ENCODE data around the gene TAS1R1.
A peak's percentile ranks its signal among the peaks of the same experiment; 100 is the strongest.
"Not testable (repeated sequence)": the region's sequence is repeated elsewhere in the genome, so short reads cannot be mapped to it uniquely, and the experiment has no call there.

TAS1R1 gene

GRCh38 chr1:6596886-6597776 is 42.0 kb downstream of the TAS1R1 start:
- Histone ChIP-seq H3K36me3 (ENCODE audit: low read length) (no peaks in the 10 kb centered on the region), H3F3A (ENCODE audit: insufficient read depth) (no peaks in the 10 kb centered on the region), H3K27me3 (ENCODE audit: low read length) (no peaks in the 10 kb centered on the region), H3K9me2 (replicated peaks; ENCODE audit: insufficient read depth, low read length) (no peaks in the 10 kb centered on the region), H2AFZ (ENCODE audit: low read depth, low read length, severe bottlenecking) (no peak overlapping the region), H3K79me2 (ENCODE audit: insufficient read depth, low read length) (no peaks in the 10 kb centered on the region), H3K27ac (ENCODE audit: low read depth, low read length) (no peak overlapping the region), H3K9ac (ENCODE audit: low read length) (no peak overlapping the region), H3K9me3 (ENCODE audit: insufficient read depth, low read length) (no peaks in the 10 kb centered on the region), H3K4me2 (ENCODE audit: low read depth, low read length, poor library complexity, severe bottlenecking) (no peak overlapping the region), H3K4me3 (ENCODE audit: insufficient read depth, low read length, poor library complexity, severe bottlenecking) (no peak overlapping the region), H4K20me1 (ENCODE audit: low read depth, low read length) (no peaks in the 10 kb centered on the region)
- TF ChIP-seq, protein P1, sequence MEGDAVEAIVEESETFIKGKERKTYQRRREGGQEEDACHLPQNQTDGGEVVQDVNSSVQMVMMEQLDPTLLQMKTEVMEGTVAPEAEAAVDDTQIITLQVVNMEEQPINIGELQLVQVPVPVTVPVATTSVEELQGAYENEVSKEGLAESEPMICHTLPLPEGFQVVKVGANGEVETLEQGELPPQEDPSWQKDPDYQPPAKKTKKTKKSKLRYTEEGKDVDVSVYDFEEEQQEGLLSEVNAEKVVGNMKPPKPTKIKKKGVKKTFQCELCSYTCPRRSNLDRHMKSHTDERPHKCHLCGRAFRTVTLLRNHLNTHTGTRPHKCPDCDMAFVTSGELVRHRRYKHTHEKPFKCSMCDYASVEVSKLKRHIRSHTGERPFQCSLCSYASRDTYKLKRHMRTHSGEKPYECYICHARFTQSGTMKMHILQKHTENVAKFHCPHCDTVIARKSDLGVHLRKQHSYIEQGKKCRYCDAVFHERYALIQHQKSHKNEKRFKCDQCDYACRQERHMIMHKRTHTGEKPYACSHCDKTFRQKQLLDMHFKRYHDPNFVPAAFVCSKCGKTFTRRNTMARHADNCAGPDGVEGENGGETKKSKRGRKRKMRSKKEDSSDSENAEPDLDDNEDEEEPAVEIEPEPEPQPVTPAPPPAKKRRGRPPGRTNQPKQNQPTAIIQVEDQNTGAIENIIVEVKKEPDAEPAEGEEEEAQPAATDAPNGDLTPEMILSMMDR (IDR thresholded peaks at IDR 0.05; ENCODE audit: insufficient read depth, low read length, poor library complexity, severe bottlenecking), result no peak
- no peak for TF ChIP-seq EZH2phosphoT487 (conservative IDR thresholded peaks at IDR 0.05; ENCODE audit: low read length)

- TF ChIP-seq, protein P1 (IDR thresholded peaks at IDR 0.05; ENCODE audit: insufficient read depth, low read length, poor library complexity, severe bottlenecking), result no peak
- no peak for TF ChIP-seq EZH2phosphoT487 (conservative IDR thresholded peaks at IDR 0.05; ENCODE audit: low read length)
- H3K27me3 ChIP-seq (ENCODE audit: low read length), result no peaks in the 10 kb centered on the region
- H3K27ac ChIP-seq (ENCODE audit: low read depth, low read length), result no peak overlapping the region
- no peaks in the 10 kb centered on the region for H4K20me1 ChIP-seq (ENCODE audit: low read depth, low read length)
- H3K9ac ChIP-seq (ENCODE audit: low read length), result no peak overlapping the region
- no peaks in the 10 kb centered on the region for H3K36me3 ChIP-seq (ENCODE audit: low read length)
- no peaks in the 10 kb centered on the region for H3F3A ChIP-seq (ENCODE audit: insufficient read depth)
- H3K9me3 ChIP-seq (ENCODE audit: insufficient read depth, low read length), result no peaks in the 10 kb centered on the region
- H3K4me2 ChIP-seq (ENCODE audit: low read depth, low read length, poor library complexity, severe bottlenecking), result no peak overlapping the region
- H3K79me2 ChIP-seq (ENCODE audit: insufficient read depth, low read length), result no peaks in the 10 kb centered on the region
- no peaks in the 10 kb centered on the region for H3K9me2 ChIP-seq (replicated peaks; ENCODE audit: insufficient read depth, low read length)
- no peak overlapping the region for H3K4me3 ChIP-seq (ENCODE audit: insufficient read depth, low read length, poor library complexity, severe bottlenecking)
- H2AFZ ChIP-seq (ENCODE audit: low read depth, low read length, severe bottlenecking), result no peak overlapping the region
Observed at GRCh38 chr1:6597777-6598131, 42.6 kb downstream of the TAS1R1 start.

GRCh38 chr1:6599141-6599975 is 44.3 kb downstream of the TAS1R1 start:
- H3K79me2 ChIP-seq (ENCODE audit: insufficient read depth, low read length), result no peaks in the 10 kb centered on the region
- H3K27me3 ChIP-seq (ENCODE audit: low read length), result no peaks in the 10 kb centered on the region
- peak overlapping the region; percentile 80 for H3K4me2 ChIP-seq (ENCODE audit: low read depth, low read length, poor library complexity, severe bottlenecking)
- no peak overlapping the region; the same call in 1 of the 2 replicates for H3K9ac ChIP-seq (ENCODE audit: low read length)
- peaks cover 10% of the 10 kb centered on the region; the same call in 1 of the 2 replicates for H3F3A ChIP-seq (ENCODE audit: insufficient read depth)
- H3K27ac ChIP-seq (ENCODE audit: low read depth, low read length), result no peak overlapping the region
- no peaks in the 10 kb centered on the region for H3K9me3 ChIP-seq (ENCODE audit: insufficient read depth, low read length)
- no peak overlapping the region for H3K4me3 ChIP-seq (ENCODE audit: insufficient read depth, low read length, poor library complexity, severe bottlenecking)
- H3K36me3 ChIP-seq (ENCODE audit: low read length), result no peaks in the 10 kb centered on the region
- H2AFZ ChIP-seq (ENCODE audit: low read depth, low read length, severe bottlenecking), result no peak overlapping the region
- H4K20me1 ChIP-seq (ENCODE audit: low read depth, low read length), result no peaks in the 10 kb centered on the region
- H3K9me2 ChIP-seq (replicated peaks; ENCODE audit: insufficient read depth, low read length), result no peaks in the 10 kb centered on the region
- no peak for TF ChIP-seq EZH2phosphoT487 (conservative IDR thresholded peaks at IDR 0.05; ENCODE audit: low read length)
- TF ChIP-seq, protein P1 (IDR thresholded peaks at IDR 0.05; ENCODE audit: insufficient read depth, low read length, poor library complexity, severe bottlenecking), result no peak

DNA sequence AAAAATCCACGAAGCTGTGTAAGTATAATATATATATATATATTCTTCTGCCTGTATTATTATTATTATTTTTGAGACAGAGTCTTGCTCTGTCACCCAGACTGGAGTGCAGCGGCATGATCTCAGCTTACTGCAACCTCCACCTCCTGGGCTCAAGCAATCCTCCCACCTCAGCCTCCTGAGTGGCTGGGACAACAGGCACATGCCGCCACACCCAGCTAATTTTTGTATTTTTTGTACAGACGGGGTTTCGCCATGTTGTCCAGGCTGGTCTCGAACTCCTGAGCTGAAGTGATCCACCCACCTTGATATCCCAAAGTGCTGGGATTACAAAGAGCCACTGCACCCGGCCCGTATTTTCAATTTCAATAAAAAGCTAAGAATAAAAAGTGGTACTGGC is 44.9 kb downstream of the TAS1R1 start:
- not testable (repeated sequence) for H3K9ac ChIP-seq (ENCODE audit: low read length); H3K79me2 ChIP-seq (ENCODE audit: insufficient read depth, low read length); H3K27me3 ChIP-seq (ENCODE audit: low read length); H2AFZ ChIP-seq (ENCODE audit: low read depth, low read length, severe bottlenecking); H4K20me1 ChIP-seq (ENCODE audit: low read depth, low read length); H3K36me3 ChIP-seq (ENCODE audit: low read length); H3K9me3 ChIP-seq (ENCODE audit: insufficient read depth, low read length); H3K27ac ChIP-seq (ENCODE audit: low read depth, low read length); H3K9me2 ChIP-seq (replicated peaks; ENCODE audit: insufficient read depth, low read length); H3K4me3 ChIP-seq (ENCODE audit: insufficient read depth, low read length, poor library complexity, severe bottlenecking)
- H3K4me2 ChIP-seq (ENCODE audit: low read depth, low read length, poor library complexity, severe bottlenecking), result peak overlapping the region; percentile 80
- H3F3A ChIP-seq (ENCODE audit: insufficient read depth), result peaks cover 10% of the 10 kb centered on the region; the same call in 1 of the 2 replicates
